T-helper 2 cell treated with Interferon-gamma antibody and Interleukin-4, amounts not matched to agents 100 ng/mL and 5 ng/mL, for 36 hours (primary cell): ENCODE measurements around the gene LRP10. TPM values are rescaled to one million over a fixed set of nuclear protein-coding genes. Genes with fewer than 3 reads are reported as not detected.

Source experiments
- intact Hi-C: fragments of 100-400 bp; cut with micrococcal nuclease; formaldehyde crosslinking; loops from one replicate; pipeline ENCODE4 v1.15.1; 2023
- total RNA-seq: library from RNA; stranded (reverse); gene quantifications from 2 replicates; pipeline ENCODE4 v1.2.3, GENCODE V29; 2022

LRP10 gene
- total RNA-seq, 1 donor from 2014 or later, result 51.0 TPM

GRCh38 chr14:22886500-22887259, 15.1 kb downstream of the LRP10 start:
- intact Hi-C loops, result loop anchor here (1.0 to 2.0 kb wide), 4 partner anchors 15 to 330 kb away; partner anchors contain the start of genes LRP10 and RBM23

DNA sequence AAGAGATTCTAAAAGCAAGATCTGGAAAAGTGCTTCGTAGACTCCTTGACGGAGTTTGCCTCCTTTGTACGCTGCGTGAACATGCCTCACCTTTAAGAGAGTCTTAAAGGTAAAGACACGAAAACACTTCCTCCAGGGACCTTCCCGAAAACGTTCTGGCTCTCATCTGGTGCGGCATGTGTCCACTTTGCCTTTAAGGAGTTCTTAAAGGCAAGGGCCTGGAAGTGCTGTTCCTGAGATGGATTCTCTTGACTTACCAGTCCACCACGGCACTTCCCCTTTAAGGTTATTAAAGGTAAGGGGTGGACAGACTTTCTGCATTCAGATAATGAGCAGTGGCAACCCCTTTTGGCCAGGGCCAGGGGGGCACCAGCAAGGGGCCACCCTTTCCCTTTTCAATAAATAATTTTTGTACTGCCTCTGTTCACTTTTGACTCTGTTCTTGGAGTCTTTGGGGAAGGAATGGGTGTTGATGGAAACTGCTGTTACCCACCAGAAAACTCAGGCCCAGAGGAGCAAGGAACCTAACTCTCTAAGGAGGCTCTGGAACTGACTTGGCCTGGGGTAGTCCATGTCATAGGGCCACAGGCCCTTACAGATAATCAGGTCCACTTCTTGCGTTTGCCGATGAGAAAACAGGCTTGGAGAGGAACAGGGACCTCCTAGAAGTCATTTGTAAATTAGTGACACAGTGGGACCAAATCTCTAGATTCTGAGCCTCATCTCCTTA, 15.9 kb downstream of the LRP10 start:
- intact Hi-C loops, result loop anchor here (1.0 to 2.0 kb wide), 4 partner anchors 16 to 331 kb away; partner anchors contain the start of genes LRP10 and RBM23

DNA sequence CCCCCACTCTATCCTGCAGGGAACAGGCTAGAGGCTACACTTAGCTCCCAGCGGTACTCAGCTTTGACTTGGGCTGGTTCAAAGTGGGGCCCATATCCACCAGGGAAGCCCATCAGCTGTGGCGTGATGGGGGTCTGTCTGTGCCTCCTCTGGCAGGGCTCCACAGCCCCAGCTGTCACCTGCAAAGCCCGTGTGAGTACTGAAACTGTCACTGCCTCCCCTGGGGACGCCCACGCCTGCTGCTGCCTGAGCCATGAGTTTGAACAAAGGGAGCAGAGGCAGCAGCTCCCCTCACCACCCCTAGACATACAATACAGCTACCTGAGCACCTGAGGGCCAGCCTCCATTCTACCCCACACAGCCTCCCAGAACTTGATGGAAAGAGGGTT, 16.4 kb downstream of the LRP10 start:
- intact Hi-C loops, result loop anchor here (1.0 to 2.0 kb wide), 4 partner anchors 17 to 332 kb away; partner anchors contain the start of genes LRP10 and RBM23

GRCh38 chr14:22888662-22889061, 17.1 kb downstream of the LRP10 start:
- intact Hi-C loops, result no loop called here

DNA sequence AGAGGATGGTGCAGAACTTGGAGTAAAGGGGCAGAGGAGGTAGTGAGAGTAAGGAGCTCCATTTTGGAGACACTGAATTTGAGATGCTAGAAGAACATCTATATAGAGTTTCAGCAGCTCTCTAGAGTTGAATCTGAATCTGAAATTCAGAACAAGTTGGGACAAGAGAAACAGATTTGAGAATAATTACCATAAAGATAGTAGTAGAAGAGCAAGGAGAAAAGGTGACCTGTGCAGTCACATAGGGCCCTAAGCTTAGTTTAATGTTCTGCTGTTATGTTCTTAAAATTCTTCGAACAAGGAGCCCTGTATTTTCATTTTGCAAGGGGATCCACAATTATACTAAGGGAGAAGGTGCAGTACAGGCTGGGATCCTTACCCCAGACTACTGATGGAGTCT, 18.9 kb downstream of the LRP10 start:
- intact Hi-C loops, result no loop called here

GRCh38 chr14:22892488-22892887, 20.9 kb downstream of the LRP10 start:
- intact Hi-C loops, result no loop called here

GRCh38 chr14:22893706-22894105, 22.2 kb downstream of the LRP10 start:
- intact Hi-C loops, result no loop called here

DNA sequence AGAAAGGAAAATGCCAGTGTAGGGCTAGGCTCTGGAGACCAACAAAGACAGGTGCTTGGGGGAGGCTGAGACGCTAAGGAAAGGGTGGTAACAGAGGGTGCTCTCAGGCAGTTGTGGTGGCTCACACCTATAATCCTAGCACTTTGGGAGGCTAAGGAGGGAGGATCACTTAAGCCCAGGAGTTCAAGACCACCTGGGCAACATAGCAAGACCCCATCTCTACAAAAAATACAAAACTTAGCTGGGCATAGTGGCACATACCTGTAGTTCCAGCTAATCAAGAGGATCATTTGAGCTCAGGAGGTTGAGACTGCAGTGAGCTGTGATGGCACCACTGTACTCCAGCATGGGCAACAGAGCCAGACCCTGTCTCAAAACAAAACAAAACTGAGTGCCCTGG, 23.9 kb downstream of the LRP10 start:
- intact Hi-C loops, result no loop called here

- intact Hi-C loops, result no loop called here
These were observed 24.8 kb downstream of the LRP10 start for GRCh38 chr14:22896356-22896755.

DNA sequence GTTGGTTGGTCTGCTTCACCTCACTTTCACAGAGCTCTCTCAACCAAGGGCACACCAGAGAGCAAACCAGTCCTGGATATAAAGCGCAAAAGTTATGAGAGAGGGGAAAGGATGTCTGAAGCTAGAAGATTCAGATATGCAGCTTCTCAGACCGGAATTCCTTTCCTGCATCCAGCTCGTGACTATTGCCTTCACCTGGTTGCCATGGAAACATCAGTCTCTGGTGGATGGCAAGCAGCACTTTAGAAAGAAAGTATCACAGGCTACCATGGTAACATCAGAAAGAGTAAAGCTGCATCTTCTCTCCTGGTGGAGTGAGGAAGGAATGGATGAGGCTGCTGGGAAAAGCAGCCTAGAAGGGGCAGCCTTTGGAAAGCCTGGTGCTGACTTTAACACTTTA, 25.2 kb downstream of the LRP10 start:
- intact Hi-C loops, result no loop called here

DNA sequence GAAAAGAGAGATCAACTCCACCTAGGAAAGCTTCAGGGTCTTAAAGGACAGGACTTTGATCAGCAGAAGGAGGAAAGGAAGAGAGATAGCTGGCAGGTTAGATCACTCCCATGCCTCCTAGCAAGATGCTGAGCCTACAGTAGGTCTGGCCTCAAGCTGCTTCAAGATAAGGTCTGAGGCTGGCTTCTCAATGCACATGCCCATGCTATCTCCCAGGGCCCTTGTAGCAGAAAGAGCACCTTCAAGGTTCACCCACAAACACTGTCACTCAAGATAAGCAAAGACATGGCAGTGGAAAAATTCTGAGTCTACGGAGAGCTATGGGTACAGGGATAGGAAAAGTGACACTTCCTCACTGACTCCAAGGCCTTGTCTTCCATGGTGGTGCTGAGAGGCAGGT, 25.8 kb downstream of the LRP10 start:
- intact Hi-C loops, result no loop called here

DNA sequence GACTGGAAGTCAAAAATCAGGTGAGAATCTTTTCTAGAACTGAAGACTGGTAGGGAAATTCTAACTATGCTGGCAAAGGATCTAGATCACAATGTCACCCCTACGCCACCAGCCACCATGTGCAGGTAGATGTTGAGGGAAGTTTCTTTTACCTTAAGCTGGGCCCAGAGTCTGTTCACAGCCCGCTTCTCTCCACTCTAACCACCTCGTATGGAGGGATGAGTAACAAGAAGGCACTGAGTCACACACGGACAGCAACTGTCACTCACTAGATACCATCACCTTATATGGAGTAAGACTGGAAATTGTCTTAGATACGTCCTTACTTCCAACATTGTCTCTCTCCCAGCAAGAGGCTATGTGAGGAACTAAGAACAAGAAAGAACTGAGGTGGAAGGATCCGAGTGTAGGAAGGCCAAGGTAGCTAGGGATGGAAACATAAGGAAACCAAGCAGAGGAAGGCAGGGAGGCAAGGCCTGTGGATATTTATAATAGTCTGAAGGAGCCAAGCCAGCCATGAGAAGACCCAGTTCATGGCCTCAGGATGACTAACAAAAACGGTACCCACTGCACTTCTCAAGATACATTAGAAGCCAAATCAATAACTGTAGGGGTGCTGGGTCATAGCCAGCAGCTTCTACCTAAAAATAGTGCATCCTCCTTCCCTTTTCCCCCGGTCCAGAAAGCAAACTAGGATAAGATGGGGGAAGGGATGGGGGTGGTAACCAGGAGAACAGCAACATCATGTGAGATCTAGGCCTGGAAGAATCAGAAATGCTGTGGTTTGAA, 27.0 kb downstream of the LRP10 start:
- intact Hi-C loops, result no loop called here

DNA sequence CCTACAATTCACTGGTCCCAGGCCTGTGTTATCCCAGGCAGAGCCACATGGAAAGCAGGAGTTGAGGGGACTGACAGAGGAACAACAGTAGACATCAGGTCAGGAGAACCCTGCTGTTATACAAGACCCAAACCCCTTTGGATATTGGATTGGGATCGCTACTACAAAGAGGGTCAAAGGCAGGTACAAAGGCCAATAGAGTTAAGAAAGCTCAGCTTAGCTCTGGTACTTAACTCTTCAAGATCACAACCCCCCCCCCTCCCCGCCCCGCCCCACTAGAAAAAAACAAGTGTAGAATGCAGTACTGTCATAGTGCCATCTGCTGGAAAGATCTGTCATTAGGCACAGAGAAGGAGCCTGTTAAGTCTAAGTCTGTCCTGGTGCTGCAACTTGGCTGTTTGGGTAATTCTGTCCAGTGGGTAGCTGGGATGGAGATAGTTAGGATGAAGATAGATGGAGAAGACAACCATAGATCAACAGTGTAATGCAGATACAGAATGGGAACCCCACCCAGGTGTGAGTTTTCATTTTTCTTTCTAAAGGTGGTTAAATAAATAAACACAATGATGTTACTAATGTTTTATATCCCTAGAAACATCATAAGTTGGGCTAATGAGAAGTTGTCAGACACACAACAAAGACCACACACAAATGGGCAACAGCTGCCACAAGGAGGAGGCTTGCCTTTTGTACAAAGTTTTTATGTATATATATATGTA, 28.7 kb downstream of the LRP10 start:
- intact Hi-C loops, result loop anchor here (1.0 kb wide), 4 partner anchors 28 to 330 kb away; no protein-coding TSS in a partner anchor

DNA sequence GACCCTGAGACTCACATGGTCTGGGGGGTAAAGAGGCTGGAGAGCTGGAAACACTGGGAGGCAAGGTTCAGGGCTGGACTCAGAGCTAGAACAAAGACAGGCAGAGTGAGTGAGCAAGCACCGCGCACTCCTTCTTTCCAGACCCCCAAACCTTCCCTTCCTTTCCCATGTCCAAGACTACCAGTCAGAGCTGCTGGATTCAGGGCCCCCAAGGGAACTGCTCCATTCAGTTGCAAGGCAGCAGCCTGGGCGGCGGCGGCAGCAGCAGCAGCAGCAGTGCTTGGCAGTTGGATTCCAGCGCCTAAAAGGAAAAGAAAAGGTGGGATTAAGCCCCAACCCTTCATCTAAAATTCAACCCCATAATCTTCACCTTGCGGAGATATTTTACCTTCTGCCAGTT, 30.3 kb downstream of the LRP10 start:
- intact Hi-C loops, result no loop called here

GRCh38 chr14:22903742-22904087, 32.2 kb downstream of the LRP10 start:
- intact Hi-C loops, result no loop called here

GRCh38 chr14:22905627-22906026, 34.1 kb downstream of the LRP10 start:
- intact Hi-C loops, result no loop called here

- intact Hi-C loops, result no loop called here
These were observed 34.5 kb downstream of the LRP10 start for GRCh38 chr14:22906073-22906472.

- intact Hi-C loops, result no loop called here
These were observed 35.9 kb downstream of the LRP10 start for GRCh38 chr14:22907429-22907828.

- intact Hi-C loops, result no loop called here
These were observed 37.1 kb downstream of the LRP10 start for GRCh38 chr14:22908601-22909000.

GRCh38 chr14:22910916-22911315, 39.4 kb downstream of the LRP10 start:
- intact Hi-C loops, result no loop called here

GRCh38 chr14:22914836-22915235, 43.3 kb downstream of the LRP10 start:
- intact Hi-C loops, result loop anchor here (5.0 kb wide), 1 partner anchor 92 kb away; no protein-coding TSS in a partner anchor
